GM20431 (cell line): ENCODE measurements around the gene SEC61A2.
"Not testable (repeated sequence)": the region's sequence is repeated elsewhere in the genome, so short reads cannot be mapped to it uniquely, and the experiment has no call there.

Experiments
- in situ Hi-C: fragments of 300-500 bp; cut with MseI, MboI; formaldehyde crosslinking; loops from one replicate; pipeline ENCODE4 v1.15.0; 2020; ENCODE audit warnings: low sequenced_read_pairs; ENCODE audit not compliant: unreplicated experiment

The SEC61A2 gene

DNA sequence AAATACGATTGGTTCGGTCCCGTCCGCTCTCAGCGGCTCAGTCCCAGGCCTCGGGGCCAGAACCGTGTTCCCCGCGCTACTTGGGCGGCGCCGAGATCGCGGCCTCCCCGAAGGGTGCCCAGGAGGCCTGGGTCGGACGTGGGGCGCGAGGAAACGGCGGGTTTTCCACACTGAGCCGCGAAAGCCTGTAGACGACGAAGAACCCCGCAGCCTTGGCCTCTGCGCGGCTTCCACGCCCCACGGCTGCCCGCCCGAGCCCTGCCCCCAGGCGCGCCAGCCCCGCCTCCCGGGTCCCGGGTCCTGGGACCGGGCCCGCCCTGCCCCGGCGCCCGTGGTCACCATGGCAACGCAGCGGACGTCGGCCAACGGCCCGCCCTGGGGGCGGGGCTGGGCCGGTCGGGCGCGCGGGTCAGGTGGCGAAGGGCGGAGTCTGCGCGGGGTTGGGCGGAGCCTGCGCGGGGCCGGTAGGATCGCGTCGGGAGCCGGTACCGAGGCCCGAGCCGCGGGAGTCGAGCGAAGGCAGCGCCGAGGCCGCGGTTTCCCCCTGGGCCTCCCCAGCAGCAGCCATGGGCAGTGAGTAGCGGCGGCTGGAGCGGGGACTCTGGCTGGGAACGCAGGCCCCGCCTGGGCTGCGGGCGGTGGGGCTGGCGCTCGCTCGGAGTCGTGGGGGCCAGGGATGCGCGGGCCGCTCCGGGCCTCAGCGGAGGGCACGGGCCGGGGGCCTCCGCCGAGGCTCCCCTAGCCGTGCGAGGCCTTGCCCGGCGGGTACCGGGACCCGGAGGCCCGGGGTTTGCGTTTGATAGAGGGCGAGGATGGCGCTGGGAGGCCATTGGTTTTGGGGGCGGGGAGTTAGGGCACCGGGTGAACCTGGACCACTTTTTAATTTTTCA, at the start of gene SEC61A2:
SEC61A2 (plus strand) TSS at position 456 of the 890 bp plus-strand sequence; CDS start at position 567, 111 bp downstream.
- in situ Hi-C loops, result no loop called here

DNA sequence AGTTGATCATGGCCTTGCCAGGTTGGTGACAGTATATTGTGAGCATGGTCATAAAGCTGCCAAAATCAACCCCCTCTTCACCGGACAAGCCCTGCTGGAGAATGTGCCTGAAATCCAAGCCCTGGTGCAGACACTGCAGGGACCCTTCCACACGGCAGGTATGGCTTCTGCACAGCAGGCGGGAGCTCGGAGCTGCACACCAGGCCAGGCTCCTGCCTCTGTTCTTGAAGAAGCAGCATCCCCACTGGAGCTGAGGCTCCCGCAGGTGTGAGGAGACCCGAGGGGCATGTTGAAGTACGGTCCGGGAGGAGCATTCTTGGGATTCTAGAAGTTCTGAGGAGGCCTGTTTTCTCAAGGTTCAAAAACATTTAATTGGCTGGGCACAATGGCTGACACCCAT, 48.0 kb upstream of the SEC61A2 start:
- in situ Hi-C loops, result no loop called here

DNA sequence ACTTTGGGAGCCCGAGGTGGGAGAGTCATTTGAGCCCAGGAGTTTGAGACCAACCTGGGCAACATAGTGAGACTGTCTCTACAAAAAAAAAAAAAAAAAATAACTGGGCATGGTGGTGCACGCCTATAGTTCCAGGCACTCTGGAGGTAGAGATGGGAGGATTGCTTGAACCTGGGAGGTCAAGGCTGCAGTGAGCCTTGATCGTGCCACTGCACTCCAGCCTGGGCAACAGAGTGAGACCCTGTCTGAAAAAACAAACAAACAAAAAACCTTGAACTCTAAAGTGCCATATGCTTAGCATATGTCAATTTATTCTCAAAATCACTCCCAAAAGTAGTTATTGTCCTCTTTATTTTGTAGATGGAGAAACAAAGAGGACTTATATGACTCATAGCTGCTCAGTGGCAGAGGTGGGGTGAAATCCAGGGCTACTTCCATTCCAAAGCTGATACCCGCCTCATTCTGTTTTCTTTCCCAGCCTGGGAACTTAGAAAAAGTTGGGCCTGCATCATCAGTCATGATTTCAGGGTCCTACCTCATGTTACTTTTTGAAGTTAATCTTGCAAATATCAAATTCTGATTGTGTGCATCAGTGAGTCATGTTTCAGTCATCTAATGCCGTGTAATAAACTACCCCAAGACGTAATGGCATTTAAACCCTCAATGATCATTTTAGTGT, 47.5 kb upstream of the SEC61A2 start:
- in situ Hi-C loops, result no loop called here

DNA sequence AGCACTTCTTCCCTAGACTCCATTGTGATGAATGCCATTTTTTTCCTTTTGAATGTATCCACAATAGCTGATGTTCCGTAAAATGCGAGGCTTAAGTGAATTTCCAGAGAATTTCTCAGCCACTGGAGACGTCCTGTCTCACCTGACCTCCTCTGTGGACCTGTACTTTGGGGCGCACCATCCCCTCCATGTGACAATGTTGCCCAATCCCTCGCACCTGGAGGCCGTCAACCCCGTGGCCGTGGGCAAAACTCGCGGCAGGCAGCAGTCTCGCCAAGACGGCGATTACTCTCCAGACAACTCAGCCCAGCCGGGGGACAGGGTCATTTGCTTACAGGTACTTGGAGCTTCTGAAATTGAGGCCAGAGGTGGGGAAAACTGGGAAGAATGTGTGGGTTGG, 40.6 kb upstream of the SEC61A2 start:
- in situ Hi-C loops, result no loop called here

DNA sequence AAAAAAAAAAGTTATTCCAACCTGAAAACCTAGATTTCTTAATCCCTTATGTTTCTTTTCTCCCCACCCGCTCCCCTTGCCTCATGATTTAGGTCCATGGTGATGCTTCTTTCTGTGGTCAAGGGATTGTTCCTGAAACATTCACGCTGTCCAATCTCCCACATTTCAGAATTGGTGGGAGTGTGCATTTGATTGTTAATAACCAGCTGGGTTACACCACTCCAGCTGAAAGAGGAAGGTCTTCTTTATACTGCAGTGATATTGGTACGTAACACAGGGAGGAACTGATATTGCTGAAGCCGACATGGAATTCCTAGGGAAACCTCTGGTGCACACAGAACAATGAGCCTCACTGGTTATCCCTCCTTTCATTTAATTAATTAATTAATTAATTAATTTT, 38.1 kb upstream of the SEC61A2 start:
- in situ Hi-C loops, result no loop called here

DNA sequence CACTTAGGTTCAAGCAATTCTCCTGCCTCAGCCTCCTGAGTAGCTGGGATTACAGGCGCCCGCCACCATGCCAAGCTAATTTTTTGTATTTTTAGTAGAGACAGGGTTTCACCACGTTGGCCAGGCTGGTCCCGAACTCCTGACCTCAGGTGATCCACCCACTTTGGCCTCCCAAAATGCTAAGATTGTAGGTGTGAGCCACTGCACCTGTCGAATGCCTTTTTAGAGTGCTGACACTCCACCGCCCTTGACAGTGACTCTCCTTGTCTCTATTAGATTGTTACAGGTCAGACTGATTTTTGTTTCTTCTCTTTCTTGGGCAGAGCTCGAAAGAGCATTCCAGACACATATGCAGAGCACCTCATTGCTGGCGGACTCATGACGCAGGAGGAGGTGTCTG, 32.1 kb upstream of the SEC61A2 start:
- in situ Hi-C loops, result not testable (repeated sequence)

DNA sequence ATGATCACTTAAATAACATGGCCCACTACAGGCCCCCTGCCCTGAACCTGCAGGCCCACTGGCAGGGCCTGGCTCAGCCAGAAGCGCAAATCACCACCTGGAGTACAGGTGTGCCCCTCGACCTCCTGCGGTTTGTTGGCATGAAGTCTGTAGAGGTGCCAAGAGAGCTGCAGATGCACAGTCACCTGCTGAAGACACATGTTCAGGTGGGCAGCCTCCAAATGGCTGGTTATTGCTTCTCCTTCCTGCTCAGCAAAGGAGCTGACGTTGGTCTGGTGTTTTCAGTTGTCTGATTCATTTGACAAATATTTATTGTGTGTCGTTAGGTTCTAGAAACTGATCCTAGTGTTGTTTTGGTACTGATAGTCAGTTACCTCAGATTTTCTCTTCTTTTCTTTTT, 31.7 kb upstream of the SEC61A2 start:
- in situ Hi-C loops, result no loop called here

DNA sequence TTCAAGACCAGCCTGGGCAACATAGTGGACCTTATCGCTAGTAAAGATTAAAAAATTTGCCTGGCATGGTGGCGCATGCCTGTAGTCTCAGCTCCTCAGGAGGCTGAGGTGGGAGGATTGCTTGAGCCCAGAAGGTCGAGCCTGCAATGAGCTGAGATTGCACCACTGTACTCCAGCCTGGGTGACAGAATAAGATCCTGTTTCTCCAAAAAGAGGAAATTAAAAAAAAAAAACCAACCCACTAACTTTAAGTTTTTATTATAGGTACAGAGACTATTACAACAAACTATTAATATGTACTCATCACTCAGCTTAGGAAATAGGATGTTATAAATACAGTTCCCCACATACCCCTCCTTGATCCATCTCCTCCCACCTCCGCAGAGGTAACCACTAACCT, 30.5 kb upstream of the SEC61A2 start:
- in situ Hi-C loops, result no loop called here

DNA sequence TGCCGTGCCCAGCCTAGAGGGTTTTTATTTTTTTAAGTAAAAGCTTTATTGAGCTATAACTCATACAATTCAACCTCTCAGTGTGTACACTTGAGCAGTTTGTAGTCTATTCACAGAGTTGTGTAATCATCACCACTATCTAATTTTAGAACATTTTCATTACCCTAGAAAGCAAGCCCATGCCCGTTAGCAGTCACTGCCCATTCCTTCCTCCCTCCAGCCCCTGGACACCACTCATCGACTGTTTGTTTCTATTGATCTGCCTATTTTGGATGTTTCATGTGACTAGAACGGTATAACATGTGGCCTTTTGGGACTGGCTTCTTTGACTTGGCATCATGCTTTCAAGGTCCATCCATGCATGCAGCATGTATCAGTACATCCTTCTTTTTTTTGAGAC, 25.7 kb upstream of the SEC61A2 start:
- in situ Hi-C loops, result no loop called here

DNA sequence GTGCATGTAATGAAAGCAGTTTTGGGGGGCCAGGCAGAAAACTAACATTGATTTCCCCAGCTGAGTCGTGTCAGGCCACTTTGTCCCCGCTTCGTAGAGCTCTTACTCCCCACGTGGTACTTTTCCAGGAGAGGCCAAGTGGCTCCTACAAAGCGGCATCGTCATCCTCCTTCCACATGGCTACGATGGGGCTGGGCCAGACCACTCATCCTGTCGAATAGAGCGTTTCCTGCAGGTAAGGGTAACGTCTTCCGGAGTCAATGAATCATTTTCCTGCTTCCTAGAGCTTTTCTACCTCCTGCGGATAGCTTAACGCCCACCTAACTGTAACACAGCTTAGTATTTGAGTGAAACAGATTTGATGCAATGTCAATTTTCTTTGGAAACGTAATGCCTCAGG, 21.7 kb upstream of the SEC61A2 start:
- in situ Hi-C loops, result no loop called here

DNA sequence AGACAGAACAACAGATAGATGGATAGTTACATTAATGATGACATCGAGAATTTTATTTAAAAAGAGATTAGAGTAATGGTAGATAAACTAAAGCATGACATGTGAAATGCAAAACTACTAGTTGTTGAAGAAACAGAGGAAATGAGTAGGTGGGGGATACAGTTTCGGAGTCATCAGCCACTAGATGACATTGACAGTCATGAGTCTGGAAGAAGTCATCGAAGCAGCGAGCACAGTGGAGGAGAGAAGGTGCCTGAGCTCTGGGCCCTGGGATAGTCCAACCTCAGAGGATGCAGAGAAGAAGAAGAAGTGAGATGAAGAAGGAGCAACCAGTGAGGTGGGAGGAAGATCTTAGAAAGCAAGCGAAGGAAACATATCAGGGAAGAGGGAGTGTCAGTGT, 20.2 kb upstream of the SEC61A2 start:
- in situ Hi-C loops, result no loop called here

DNA sequence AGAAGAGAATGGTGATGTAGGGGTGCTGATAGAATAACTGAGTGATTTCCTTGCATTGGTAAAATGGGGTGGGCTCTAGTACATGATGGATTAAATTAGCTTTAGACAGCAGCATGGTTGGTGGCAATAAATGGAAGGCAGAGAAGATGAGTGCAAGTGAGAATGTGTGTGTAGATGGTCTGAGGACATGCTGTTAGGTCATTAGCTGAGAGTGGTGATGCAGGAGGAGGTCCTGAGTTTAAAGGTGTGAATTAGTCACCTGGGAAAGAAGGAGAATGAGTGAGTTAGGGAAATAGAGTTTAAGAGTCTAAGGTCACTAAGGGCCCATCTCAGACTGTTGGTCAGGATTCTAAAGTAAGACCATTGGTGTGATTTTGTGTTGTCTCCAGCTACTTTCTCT, 17.9 kb upstream of the SEC61A2 start:
- in situ Hi-C loops, result no loop called here

DNA sequence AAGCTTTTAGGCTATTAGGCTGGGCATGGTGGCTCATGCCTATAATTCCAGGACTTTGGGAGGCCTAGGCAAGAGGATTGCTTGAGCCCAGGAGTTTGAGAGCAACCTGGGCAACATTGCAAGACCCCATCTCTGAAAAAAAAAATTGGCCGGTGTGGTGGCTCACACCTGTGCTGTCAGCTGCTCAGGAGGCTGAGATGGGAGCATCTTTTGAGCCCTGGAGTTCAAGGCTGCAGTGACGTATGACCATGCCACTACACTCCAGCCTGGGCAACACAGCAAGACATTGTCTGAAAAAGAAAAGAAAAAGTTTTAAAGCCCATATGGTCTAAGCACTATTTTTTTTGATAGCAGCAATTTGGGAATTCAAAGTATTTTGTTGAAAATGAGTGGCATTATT, 15.8 kb upstream of the SEC61A2 start:
- in situ Hi-C loops, result no loop called here

DNA sequence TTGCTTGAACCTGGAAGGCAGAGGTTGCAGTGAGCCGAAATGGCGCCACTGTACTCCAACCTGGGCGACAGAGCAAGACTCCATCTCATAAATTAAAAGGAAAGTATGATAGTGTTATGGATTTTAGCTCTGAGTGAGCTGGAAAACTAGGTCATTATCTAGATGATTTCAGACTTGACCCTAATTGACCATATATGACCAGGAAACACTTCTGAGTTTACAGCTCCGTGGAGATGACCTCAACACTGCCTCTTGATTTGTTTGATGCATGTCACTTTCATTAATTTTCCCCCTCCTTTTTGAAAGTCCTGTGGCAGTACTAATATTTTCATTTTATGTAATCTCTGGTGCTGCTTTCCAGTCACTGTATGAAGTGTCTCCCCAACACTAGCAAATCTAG, 7.8 kb upstream of the SEC61A2 start:
- in situ Hi-C loops, result no loop called here

DNA sequence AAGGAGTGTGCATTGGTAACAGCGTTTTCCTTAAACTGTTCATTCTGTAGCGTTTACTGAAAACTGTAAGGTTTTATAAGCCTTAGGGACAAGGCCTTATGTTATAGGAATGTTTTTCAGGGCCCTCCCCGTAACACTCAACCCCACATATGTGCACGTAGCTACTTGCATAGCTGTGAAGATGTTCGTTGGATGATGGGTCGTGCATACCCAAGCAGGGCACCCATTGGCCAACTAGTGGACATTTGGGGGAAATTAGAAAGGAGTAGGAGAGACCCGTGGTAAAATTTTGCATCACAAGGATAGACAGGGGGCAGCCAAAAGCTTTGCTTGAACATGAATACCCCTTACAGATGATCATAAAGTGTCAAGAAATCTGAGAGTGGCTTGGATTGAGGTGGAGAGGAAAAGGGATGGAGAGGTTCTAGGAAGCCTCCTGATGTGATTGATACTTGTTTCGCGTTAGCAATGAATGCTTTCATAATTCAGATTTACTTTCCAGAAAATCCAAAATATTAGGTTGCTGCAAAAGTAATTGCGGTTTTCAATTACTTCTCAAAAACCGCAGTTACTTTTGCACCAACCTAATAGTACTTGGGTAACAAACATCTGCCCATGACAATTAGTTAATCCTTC, 878 bp downstream of the SEC61A2 start:
- in situ Hi-C loops, result no loop called here

DNA sequence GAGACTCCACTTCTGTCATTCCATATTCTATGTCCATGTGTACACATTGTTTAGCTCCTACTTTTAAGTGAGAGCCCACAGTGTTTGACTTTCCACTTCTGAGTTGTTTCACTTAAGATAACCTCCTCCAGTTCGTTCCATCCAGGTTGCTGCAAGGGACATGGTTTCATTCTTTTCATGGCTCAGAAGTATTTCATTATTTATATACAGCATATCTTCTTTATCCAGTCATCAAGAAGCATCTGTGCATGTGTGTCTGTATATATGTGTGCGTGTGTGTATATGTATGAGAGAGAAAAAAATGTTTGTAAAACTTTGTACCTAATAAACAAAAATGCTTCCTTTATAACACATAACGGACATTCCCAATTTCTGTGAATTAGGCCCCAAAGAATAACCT, 6.2 kb downstream of the SEC61A2 start:
- in situ Hi-C loops, result no loop called here

DNA sequence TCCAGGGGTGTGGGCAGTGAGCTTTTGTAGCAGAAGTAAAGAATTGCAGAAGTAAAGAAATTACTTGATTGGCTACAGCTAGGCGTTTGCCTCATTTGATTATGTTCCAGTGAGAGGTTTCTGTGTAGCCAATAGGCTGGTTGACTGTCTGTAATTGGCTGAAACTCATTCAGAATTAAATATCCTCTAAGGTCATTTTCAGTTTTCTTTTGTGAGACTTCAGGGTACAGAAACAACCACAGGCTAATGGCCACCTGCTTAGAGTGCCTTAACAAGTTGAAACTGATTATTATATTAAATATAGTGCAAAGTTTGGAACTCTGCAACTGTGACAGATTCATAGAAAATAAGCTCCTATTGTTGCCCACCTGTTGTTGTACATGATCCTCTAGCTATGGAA, 10.6 kb downstream of the SEC61A2 start:
- in situ Hi-C loops, result no loop called here

DNA sequence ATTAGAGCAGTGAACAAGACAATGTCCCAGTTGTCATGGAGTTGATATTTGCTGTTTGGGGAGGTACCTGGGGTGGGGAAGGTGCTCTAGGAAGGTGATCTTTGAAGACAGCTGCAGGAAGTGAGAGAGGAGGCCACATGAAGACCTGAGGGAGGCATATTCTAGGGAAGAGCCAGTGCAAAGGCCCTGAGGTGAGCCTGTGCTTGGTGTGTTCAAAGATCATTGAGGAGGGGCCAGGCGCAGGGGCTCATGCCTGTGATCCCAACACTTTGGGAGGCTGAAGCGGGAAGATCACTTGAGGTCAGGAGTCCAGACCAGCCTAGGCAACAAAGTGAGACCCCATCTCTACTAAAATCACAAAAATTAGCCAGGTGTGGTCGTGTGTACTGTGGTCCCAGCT, 15.1 kb downstream of the SEC61A2 start:
- in situ Hi-C loops, result no loop called here

DNA sequence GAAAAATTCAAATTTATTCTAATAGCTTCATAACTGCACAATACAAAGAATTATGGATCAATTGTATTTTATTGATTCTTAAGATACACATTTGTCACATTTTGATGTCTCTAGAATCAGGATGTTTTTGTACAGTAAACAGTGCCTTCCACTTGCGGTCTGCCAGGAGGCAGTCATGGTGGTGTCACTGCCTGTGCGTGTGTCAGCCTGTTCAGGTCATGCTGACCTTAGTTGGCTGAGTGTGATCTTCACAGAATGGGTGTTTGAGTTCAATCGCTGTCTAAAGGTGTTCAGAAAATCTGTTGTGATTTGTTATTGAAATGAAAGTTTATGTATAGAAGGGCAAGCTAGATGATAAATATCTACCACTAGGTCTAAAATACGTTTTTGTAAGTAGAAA, 20.7 kb downstream of the SEC61A2 start:
- in situ Hi-C loops, result no loop called here

DNA sequence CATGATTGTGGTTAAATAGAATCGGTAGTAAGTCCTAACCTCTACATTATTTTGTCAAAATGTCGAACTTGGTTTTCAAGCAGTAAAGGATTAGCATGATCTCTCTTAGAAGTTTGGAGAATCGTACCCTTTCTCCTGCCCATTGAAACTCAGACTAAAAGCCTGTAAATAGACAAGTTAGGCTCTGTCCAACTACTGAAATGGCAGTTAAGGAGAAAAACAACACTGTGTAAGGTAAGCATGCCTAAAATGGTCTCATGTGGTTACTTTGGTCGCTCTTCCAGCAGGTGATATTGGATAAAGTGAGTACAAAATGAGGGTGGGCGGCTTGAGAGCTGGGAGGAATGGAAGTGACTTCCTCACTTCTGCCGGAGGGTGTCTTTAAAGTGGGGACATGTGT, 25.0 kb downstream of the SEC61A2 start:
- in situ Hi-C loops, result no loop called here
